Occipital lobe (tissue), 2 donors: Measurements from ENCODE around the gene R3HDM4. TPM values are rescaled to one million over a fixed set of nuclear protein-coding genes. Genes with fewer than 3 reads are reported as not detected.
"Not testable (repeated sequence)": the region's sequence is repeated elsewhere in the genome, so short reads cannot be mapped to it uniquely, and the experiment has no call there.

Experiments
- DNase-seq: peaks from one replicate; lab custom pipeline; 2025; lab: John Stamatoyannopoulos, UW
- total RNA-seq: library from RNA; depleted of rRNA; stranded (reverse); fragments of >200 nt; gene quantifications from one replicate; pipeline ENCODE4 v1.2.3, GENCODE V29; 2014

The R3HDM4 gene
- 31.4 TPM for total RNA-seq

DNA sequence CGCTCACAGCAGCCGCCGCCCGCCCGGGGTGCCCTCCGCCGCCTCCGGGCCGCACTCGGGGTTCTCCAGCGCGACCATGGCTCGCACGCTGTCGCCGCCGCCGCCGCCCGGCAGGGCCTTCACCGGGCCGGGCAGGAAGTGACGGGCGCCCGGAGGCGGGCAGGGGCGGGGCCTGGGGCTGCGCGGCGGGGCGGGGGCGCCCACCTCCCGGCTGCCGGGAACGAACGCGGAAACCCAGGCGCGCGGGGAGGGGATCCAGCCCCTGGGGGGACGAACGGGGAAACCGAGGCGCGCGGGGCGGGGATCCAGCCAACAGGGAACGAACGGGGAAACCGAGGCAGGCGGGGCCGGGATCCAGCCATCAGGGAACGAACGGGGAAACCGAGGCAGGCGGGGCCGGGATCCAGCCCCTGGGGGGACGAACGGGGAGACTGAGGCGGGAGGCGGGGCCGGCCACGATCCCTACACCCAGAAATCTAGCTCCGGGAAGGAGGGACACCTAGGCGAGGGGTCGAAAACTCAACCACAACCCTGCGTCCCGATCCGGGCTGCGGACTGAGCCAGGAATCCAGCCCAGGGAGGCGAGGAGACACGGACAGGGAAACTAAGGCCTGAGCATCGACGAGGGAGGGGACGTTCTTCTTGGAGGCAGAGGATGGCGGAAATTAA is at the start of gene R3HDM4:
TSS of gene R3HDM4 (minus strand) at position 140 of the 669 bp plus-strand sequence. CDS start at position 78, 62 bp downstream.
- DNase-seq, result peak; percentile 64

- DNase-seq, result no peak
Observed at GRCh38 chr19:961866-962620, 49.0 kb upstream of the R3HDM4 start.

DNA sequence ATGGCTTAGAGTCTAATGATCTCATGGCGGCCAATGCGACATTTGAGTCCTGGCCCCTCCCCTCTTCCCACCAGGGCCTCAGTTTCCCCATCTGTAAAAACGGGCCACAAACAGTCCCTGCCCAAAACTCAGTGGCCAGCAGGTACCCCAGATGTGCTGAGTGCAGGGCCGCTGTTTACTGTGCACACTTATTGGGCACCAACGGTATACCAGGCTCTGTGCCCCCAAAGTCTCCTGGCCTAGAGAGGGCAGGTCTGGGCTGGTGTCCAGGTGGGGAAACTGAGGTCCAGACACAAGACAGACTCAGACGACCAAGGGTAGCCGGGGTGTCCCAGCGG is 47.6 kb upstream of the R3HDM4 start:
- no peak for DNase-seq

GRCh38 chr19:960020-960419 is 47.0 kb upstream of the R3HDM4 start:
- DNase-seq, result no peak

DNA sequence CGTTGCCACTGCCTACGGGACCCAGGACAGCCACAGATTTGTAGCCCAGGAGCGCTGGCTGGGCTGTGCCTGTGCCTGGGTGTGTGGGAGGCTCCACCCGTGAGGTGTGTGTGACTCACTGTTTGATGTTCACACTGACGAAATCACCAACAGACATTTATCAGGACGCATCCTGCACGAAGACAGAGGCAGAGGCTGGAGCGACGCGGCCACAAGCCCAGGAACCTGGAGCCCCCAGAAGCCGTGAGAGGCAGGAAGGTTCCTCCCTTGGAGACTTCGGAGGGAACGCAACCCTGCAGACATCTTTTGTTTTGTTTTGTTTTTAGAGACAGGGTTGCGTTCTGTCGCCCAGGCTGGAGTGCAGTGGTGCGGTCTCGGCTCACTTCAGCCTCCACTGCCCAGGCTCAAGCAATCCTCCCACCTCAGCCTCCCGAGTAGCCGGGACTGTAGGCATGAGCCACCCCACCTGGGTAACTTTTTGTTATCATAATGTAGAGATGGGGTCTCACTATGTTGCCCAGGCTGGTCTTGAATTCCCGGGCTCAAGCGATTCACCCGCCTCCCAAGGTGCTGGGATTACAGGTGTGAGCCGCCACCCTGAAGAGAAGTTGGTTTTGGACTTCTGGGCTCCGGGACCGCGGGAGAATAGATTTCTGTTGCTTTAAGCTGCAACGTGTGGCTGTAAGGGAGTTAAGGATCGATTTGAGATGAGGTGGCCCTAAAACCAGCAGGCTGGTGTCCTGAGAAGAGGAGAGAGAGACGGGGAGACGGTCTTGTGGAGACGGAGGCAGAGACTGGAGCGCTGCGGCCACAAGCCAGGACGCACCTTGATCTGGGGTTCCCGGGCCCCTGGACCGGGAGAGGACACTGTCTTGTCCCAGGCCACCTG is 46.2 kb upstream of the R3HDM4 start:
- peak; percentile 56 for DNase-seq

DNA sequence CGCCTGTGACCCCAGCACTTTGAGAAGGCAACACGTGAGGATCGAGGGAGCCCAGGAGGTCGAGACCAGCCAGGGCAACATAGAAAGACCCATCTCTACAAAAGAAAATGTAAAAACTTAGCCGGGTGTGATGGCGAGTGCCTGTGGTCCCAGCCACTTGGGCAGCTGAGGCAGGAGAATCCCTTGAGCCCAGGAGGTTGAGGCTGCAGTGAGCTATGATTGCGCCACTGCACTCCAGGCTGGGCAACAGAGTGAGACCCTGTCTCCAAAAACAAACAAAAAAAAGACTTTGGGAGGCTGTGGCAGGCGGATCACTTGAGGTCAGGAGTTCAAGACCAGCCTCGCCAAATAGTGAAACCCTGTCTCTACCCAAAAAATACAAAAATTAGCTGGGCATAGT is 44.6 kb upstream of the R3HDM4 start:
- DNase-seq, result not testable (repeated sequence)

DNA sequence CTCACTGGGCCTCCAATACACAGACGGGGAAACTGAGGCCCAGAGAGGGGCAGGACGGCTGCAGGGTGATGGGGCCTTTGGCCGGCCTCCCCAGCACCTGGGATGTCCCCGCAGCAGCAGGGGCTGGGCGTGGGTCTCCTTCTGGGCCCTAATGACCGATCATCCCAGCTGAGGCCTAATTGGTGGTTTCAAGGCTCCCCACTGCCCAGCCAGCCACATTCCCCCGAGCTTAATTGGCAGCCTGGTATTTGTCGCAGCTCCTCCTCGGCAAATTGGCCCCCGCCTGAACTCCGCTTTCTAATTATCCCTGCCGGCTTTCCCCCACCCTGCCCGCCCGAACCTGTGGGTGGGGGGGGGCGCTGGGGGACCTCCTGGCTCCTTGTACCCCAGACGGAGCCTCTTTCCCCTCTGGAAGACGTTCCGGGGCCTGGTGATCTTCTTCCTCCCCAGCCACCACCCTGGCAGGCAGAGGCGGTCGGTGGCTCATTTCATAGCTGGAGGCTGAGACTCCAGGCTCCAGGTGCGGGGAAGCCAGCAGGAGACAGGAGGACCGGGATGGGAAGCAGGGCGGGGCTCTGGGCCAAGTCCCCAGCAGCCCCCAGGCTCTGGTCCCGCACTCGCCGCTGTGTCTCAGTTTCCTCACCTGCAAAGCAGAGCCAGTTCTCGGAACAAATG is 43.9 kb upstream of the R3HDM4 start:
- DNase-seq, result no peak

DNA sequence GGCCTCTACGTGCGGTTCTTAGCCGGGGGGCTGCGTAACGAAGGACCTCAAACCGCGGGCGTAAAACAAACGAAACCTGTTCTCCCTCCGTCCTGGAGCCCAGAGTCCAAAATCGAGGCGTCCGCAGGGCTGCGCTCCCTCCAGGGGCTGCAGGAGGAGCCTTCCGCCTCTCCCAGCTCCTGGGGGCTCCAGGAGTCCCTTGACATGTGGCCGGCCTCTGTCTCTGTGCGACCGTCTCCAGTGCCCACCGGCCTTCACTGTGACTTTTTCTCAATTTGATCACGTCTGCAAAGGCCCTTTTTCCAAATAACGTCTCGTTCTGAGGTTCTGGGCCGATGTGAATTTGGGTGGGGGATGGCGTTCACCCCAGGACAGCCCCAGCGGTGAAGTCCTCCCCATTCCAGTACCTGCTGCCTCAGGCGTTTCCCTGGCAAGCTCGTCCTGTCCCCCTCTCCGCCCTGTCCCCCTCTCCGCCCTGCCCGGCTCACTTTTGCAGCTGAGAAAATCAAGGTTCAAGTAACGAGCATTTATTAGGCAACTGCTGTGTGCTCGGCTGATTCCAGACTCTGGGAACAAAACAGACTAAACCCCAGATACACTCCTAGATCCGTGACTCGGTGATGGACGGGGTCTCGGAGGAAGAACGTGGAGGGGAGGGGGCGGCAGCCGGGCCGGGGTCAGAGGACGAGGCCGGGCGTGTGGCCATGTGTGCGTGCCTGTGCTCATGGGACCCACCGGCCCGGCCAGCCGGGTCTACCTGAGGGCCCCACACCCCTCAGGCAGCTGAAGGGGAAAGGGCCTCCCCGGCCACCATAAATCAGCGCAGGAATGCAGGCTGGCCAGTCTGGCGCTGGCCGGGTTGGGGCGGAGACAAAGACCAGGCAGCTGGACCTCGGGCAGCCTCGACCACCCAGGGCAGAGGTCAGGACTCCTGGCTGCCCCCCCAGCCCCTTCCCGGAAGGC is 43.1 kb upstream of the R3HDM4 start:
- no peak for DNase-seq

GRCh38 chr19:954672-955494 is 41.9 kb upstream of the R3HDM4 start:
- no peak for DNase-seq

- DNase-seq, result no peak
Observed at GRCh38 chr19:954272-954671, 41.3 kb upstream of the R3HDM4 start.

DNA sequence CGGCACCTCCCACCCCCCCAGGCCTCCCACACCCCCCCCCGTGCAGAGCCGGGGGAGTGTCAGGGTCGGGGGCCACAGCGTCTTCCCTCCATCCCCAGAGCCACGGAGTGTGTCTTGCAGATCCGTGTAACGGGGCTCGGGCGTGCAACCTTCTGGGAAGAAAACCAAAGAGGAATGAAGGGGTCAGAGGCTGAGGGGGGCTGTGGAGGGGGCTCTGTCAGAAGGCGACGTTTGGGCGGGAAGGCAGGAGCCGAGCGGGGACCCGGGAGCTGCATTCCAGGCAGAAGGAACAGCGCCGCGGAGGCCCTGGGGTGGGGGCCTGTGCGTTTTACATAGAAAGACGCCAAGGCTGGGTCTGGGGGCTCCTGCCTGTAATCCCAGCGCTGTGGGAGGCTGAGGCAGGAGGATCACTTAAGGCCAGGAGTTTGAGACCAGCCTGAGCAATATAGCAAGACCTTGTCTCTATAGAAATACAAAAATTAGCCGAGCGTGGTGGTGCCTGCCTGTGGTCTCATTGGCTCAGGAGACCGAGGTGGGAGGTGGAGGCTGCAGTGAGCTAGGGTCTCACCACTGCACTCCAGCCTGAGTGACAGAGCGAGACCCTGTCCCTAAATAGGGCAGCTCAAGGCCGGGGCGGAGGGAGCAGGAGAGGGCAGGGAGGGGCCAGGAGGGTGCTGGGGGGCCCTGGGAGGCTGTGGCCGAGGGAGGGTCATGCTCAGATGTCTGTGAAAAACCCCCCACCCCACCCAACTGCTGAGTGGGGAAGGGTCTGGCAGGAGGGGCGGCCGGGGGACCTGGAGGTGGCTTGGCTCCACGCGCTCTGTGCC is 40.6 kb upstream of the R3HDM4 start:
- no peak for DNase-seq

DNA sequence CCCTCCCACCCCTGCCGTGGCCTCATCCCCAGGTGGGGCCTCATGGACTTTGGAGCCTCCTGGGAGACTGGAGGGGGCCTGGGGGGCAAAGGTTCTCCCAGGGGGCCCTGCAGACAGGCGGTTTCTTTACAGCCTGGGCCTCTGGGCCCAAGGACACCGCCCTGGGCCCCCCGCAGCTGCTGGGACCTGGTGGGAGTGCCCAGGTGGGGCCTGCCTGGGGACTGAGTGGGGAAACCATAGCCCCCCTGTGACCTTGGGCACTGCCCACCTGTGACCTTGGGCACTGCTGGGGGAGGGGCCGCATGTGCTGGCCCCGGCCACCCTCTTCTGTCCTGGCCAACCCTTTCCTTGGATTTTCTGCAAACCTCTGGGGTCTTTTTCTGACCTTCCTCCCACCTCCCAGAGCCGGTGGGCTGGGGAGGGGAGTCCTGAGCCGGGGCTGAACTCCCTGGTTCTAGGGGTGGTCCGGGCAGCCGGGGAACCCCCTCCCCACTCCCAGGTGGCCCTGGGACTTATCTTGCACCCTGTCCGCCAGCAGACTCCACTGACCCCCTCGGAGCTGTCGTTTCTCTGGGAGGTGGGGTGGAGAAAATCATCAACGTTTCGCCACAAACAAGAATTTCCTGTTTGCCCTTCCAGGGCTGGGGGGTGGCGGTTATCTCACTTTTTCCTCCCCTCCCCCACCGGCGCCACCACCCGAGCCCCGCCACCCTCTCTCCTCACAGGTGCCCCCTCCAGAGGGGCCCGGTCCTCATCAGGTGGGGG is 39.8 kb upstream of the R3HDM4 start:
- DNase-seq, result no peak

GRCh38 chr19:952049-952679 is 39.1 kb upstream of the R3HDM4 start:
- no peak for DNase-seq

GRCh38 chr19:950352-951066 is 37.5 kb upstream of the R3HDM4 start:
- DNase-seq, result no peak

DNA sequence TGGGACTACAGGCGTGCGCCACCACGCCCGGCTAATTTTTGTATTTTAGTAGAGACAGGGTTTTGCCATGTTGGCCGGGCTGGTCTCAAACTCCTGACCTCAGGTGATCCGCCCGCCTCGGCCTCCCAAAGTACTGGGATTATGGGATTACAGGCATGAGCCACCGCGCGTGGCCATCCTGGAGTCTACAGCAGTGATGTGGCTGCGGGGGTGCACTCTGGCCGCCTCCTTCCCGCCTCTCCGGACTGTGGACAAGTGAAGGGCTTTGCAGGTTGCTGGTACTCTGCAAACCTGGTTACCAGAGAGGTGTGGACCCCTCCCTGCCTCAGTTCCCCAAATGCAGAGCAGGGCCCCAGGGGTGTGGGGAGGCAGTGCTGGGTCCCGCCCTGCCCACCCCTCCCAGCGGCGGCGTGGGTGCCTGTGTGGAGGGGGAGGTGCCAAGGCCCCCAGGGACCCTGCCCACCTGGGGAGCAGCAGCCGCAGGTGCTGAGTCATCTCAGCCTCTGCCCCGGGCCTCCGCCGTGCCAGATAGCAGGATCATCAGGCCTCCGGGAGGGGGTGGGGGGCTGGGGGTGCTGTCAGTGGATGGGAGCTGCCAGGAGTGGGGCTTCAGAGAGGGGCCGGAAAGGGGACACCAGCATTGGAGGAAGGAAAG is 36.0 kb upstream of the R3HDM4 start:
- DNase-seq, result no peak
